Measurements from ENCODE around the gene FRAT2.

FRAT2 gene

GRCh38 chr10:97332591-97333350 is 1.8 kb downstream of the FRAT2 start:
- peak; percentile 57 for TF ChIP-seq CTCF (IDR thresholded peaks at IDR 0.05; ENCODE audit: low read depth, low read length)
- peak; percentile 52 for DNase-seq (ENCODE audit: extremely low read depth, low read depth)

GRCh38 chr10:97331153-97331703 is 3.3 kb downstream of the FRAT2 start:
- TF ChIP-seq CTCF (IDR thresholded peaks at IDR 0.05; ENCODE audit: low read depth, low read length): no peak
- no peak for DNase-seq (ENCODE audit: extremely low read depth, low read depth)

GRCh38 chr10:97329766-97330165 is 4.8 kb downstream of the FRAT2 start:
- DNase-seq (ENCODE audit: extremely low read depth, low read depth): no peak
- TF ChIP-seq CTCF (IDR thresholded peaks at IDR 0.05; ENCODE audit: low read depth, low read length): no peak

GRCh38 chr10:97328646-97329453 is 5.7 kb downstream of the FRAT2 start:
- TF ChIP-seq CTCF (IDR thresholded peaks at IDR 0.05; ENCODE audit: low read depth, low read length): no peak
- DNase-seq (ENCODE audit: extremely low read depth, low read depth): no peak

- no peak for DNase-seq (ENCODE audit: extremely low read depth, low read depth)
- TF ChIP-seq CTCF (IDR thresholded peaks at IDR 0.05; ENCODE audit: low read depth, low read length): no peak
Observed at GRCh38 chr10:97327348-97328294, 6.9 kb downstream of the FRAT2 start.

GRCh38 chr10:97325754-97326153 is 8.8 kb downstream of the FRAT2 start:
- DNase-seq (ENCODE audit: extremely low read depth, low read depth): no peak

More at GRCh38 chr10:97325754-97326153, 8.8 kb downstream of the FRAT2 start:
- no peak for TF ChIP-seq CTCF (IDR thresholded peaks at IDR 0.05; ENCODE audit: low read depth, low read length)

All from AG09319 (cell line).